Keratinocyte (primary cell): ENCODE measurements around the gene ERICH2.
"Not testable (repeated sequence)": the region's sequence is repeated elsewhere in the genome, so short reads cannot be mapped to it uniquely, and the experiment has no call there.

ENCODE experiments used
- CTCF ChIP-seq, 3 experiments: IDR thresholded peaks in 1 of 3; conservative IDR thresholded peaks in 1 of 3; optimal IDR thresholded peaks in 1 of 3; 2 replicates in 2 of 3; 3 replicates in 1 of 3; pipeline versions ENCODE3 to v1.5.1; 2011; ENCODE audit warnings: low read length in 3 of 3, mild to moderate bottlenecking in 3 of 3, moderate library complexity in 2 of 3, control low read depth in 1 of 3, inconsistent platforms in 1 of 3; ENCODE audit not compliant: insufficient read depth in 2 of 3; ENCODE audit errors: extremely low read depth in 1 of 3
- EZH2 ChIP-seq: IDR thresholded peaks from one replicate; pipeline ENCODE4 v1.6.1; 2012; ENCODE audit warnings: inconsistent platforms, mild to moderate bottlenecking, low read length, moderate library complexity

- not testable (repeated sequence) for TF ChIP-seq CTCF (optimal IDR thresholded peaks at IDR 0.05 in 1 of 3, IDR thresholded peaks at IDR 0.05 in 1 of 3, conservative IDR thresholded peaks at IDR 0.05 in 1 of 3; ENCODE audit: extremely low read depth in 1 of 3, insufficient read depth in 2 of 3, low read length in 3 of 3); EZH2
These were observed 18.6 kb upstream of the ERICH2 start for GRCh38 chr2:170751555-170751954.
